Activated CD8-positive, alpha-beta memory T cell treated with anti-CD3 and anti-CD28 coated beads, Interleukin-2, amount 10 ng/mL, durations not matched to agents 7 days and 5 days (primary cell): Measurements from ENCODE around the gene OR10S1. TPM values are rescaled to one million over a fixed set of nuclear protein-coding genes. Genes with fewer than 3 reads are reported as not detected.

Experiments used
- total RNA-seq, 2 experiments: library from RNA; stranded (reverse); gene quantifications; one replicate each; pipeline ENCODE4 v1.2.3, GENCODE V29; 2021

OR10S1 gene
- total RNA-seq, 2 experiments from 2014 or later, result not detected

Other genes with a start within 250 kb of the OR10S1 start
- gene ZNF202, start 236.1 kb downstream of the OR10S1 start, total RNA-seq, result 10 to 100 TPM; 12.3 to 21.1 TPM
- not detected for gene OR6X1, start 223.3 kb downstream of the OR10S1 start, total RNA-seq
- gene OR6M1, start 171.4 kb downstream of the OR10S1 start, total RNA-seq, result not detected
- gene TMEM225, start 92.1 kb downstream of the OR10S1 start, total RNA-seq, result not detected
- gene OR8D4, start 75.6 kb downstream of the OR10S1 start, total RNA-seq, result not detected
- not detected for gene OR4D5, start 38.2 kb downstream of the OR10S1 start, total RNA-seq
- gene OR6T1, start 33.9 kb downstream of the OR10S1 start, total RNA-seq, result not detected
- gene OR10G6, start 17.4 kb upstream of the OR10S1 start, total RNA-seq, result not detected
- gene OR10G4, start 35.2 kb upstream of the OR10S1 start, total RNA-seq, result not detected
- gene OR10G9, start 45.2 kb upstream of the OR10S1 start, total RNA-seq, result not detected
- gene OR10G8, start 49.0 kb upstream of the OR10S1 start, total RNA-seq, result not detected
- gene OR10G7, start 63.5 kb upstream of the OR10S1 start, total RNA-seq, result not detected
- 1 to 10 TPM; 4.1 to 4.8 TPM for gene VWA5A, start 137.7 kb upstream of the OR10S1 start, total RNA-seq
- gene OR10D3, start 205.6 kb upstream of the OR10S1 start, total RNA-seq, result not detected